Fibroblast of the aortic adventitia (primary cell): Measurements from ENCODE around the gene HS3ST3A1. TPM values are rescaled to one million over a fixed set of nuclear protein-coding genes. Genes with fewer than 3 reads are reported as not detected.
A peak's percentile ranks its signal among the peaks of the same experiment; 100 is the strongest.

Experiments used
- DNase-seq: peaks from one replicate; pipeline ENCODE4 v3.0.0-alpha.2; 2010; ENCODE audit warnings: low read depth
- H3K4me3 ChIP-seq: 2 replicates; pipeline ENCODE4 v1.5.1; 2011; ENCODE audit warnings: low read depth, mild to moderate bottlenecking, control low read depth, low read length, moderate library complexity
- CTCF ChIP-seq: IDR thresholded peaks from 2 replicates; pipeline ENCODE4 v1.5.1; 2011; ENCODE audit warnings: mild to moderate bottlenecking, low read length, control low read depth, inconsistent platforms; ENCODE audit not compliant: insufficient read depth
- total RNA-seq: library from RNA; depleted of rRNA; stranded (reverse); fragments of >200 nt; gene quantifications from 2 replicates; pipeline ENCODE4 v1.2.3, GENCODE V29; 2012; ENCODE audit warnings: low replicate concordance

The HS3ST3A1 gene
- total RNA-seq, 1 donor: 9.2 TPM

- TF ChIP-seq CTCF: no peak
- peak; percentile 34 for DNase-seq
Observed at GRCh38 chr17:13537167-13537731, 64.5 kb downstream of the HS3ST3A1 start.

GRCh38 chr17:13534946-13535345, 66.8 kb downstream of the HS3ST3A1 start:
- H3K4me3 ChIP-seq: no peak overlapping the region
- DNase-seq: no peak
- no peak for TF ChIP-seq CTCF

More at GRCh38 chr17:13537167-13537731, 64.5 kb downstream of the HS3ST3A1 start:
- no peak overlapping the region for H3K4me3 ChIP-seq

- DNase-seq: no peak
- H3K4me3 ChIP-seq: no peak overlapping the region
- TF ChIP-seq CTCF: no peak
Observed at GRCh38 chr17:13531721-13532120, 70.0 kb downstream of the HS3ST3A1 start.

- no peak overlapping the region for H3K4me3 ChIP-seq
- no peak for TF ChIP-seq CTCF
- no peak for DNase-seq
Observed at GRCh38 chr17:13525876-13526275, 75.9 kb downstream of the HS3ST3A1 start.

GRCh38 chr17:13523164-13523563, 78.6 kb downstream of the HS3ST3A1 start:
- no peak overlapping the region for H3K4me3 ChIP-seq
- no peak for TF ChIP-seq CTCF
- no peak for DNase-seq

GRCh38 chr17:13522749-13523148, 79.0 kb downstream of the HS3ST3A1 start:
- no peak for DNase-seq
- H3K4me3 ChIP-seq: no peak overlapping the region
- no peak for TF ChIP-seq CTCF

GRCh38 chr17:13521784-13522183, 79.9 kb downstream of the HS3ST3A1 start:
- no peak for TF ChIP-seq CTCF
- DNase-seq: no peak
- H3K4me3 ChIP-seq: no peak overlapping the region
